H1 (cell line): ENCODE data around the gene CSKMT. TPM values are rescaled to one million over a fixed set of nuclear protein-coding genes. Genes with fewer than 3 reads are reported as not detected.

Experiments used
- ASH2L ChIP-seq: fragments of 200-600, 300-600 bp; sonication (generic); IDR thresholded peaks from one replicate; pipeline ENCODE4 v1.7.1; 2017; ENCODE audit warnings: low read length
- BCL11A ChIP-seq, 2 experiments: IDR thresholded peaks; one replicate each; pipeline ENCODE4 v1.6.1; 2011; ENCODE audit warnings: low read depth in 2 of 2, low read length in 2 of 2, mild to moderate bottlenecking in 2 of 2
- CHD2 ChIP-seq: IDR thresholded peaks from 2 replicates; pipeline ENCODE4 v1.6.1; 2012; ENCODE audit warnings: low read length, improper control_type of control experiment
- KDM4A ChIP-seq: IDR thresholded peaks from one replicate; pipeline ENCODE4 v1.7.1; 2012; ENCODE audit warnings: low read depth, mild to moderate bottlenecking, moderate library complexity, low read length, inconsistent platforms; ENCODE audit not compliant: severe bottlenecking
- TBP ChIP-seq: IDR thresholded peaks from 2 replicates; pipeline ENCODE4 v1.6.1; 2011; ENCODE audit warnings: low read depth, low read length, improper control_type of control experiment
- polyA plus RNA-seq, 7 experiments: library from polyadenylated mRNA; depleted of rRNA in 3 of 7; stranded (reverse) in 5 of 7; unstranded in 2 of 7; fragments of >200 nt in 5 of 7; fragments of 200-250 nt in 2 of 7; gene quantifications; 1 replicate in 5 of 7; 2 replicates in 1 of 7; 4 replicates in 1 of 7; pipeline versions ENCODE4 v1.2.1 to v1.2.3, GENCODE V29; 2011 to 2013; ENCODE audit warnings: missing spikeins in 2 of 7, mixed read lengths in 2 of 7
- total RNA-seq: library from RNA; stranded (reverse); fragmentation: NEBNext Ultra II Directional; extraction: Animal tissue kit (Norgen Biotek cat#: 25700); gene quantifications from 2 replicates; pipeline ENCODE4 v1.2.1, GENCODE V29; 2021

The CSKMT gene
- total and polyA plus RNA-seq, 2 of the 8 experiments (the other 6 are each of a cell fraction or from before 2014, with no cell fraction given), result 12.0 to 66.1 TPM

- TF ChIP-seq BCL11A (IDR thresholded peaks at IDR 0.05; ENCODE audit: low read depth in 2 of 2, low read length in 2 of 2), result no peak
- peak; percentile 41 for TF ChIP-seq ASH2L
- no peak for TF ChIP-seq CHD2
- TF ChIP-seq KDM4A, result peak; percentile 43
- TF ChIP-seq TBP, result no peak
- TF ChIP-seq, all 59 proteins: peak for 4
Observed at GRCh38 chr11:62664405-62665074, 572 bp upstream of the CSKMT start (continued).
